HCT116 (cell line): Measurements from ENCODE around the gene MCOLN1. TPM values are rescaled to one million over a fixed set of nuclear protein-coding genes. Genes with fewer than 3 reads are reported as not detected.

ENCODE experiments used
- ATAC-seq: fragments of 200-7000 bp; cut with Tn5 transposase; 2 replicates; pipeline ENCODE4 v1.9.1; 2020; ENCODE audit warnings: mild to moderate bottlenecking, moderate library complexity
- BruUV-seq: library from RNA; stranded (reverse); fragments of 400-500 nt; replicated peaks from 2 replicates; lab custom pipeline; 2021; lab: Mats Ljungman, UMichigan
- CTCF ChIA-PET: fragments of 300-600 bp; sonication (Branson Sonifier 250); formaldehyde crosslinking; loops from one replicate; lab custom pipeline; 2021; ENCODE audit warnings: antibody characterized with exemption; lab: Charles Lee
- POLR2A ChIA-PET: fragments of 300-600, 350-600 bp; sonication (Branson Sonifier 250); formaldehyde crosslinking; loops from one replicate; lab custom pipeline; 2021; ENCODE audit warnings: antibody characterized with exemption; lab: Charles Lee
- RAD21 ChIA-PET, 2 experiments: fragments of 300-600 bp; sonication (Branson Sonifier 250); formaldehyde crosslinking; loops; one replicate each; lab custom pipeline; 2023; ENCODE audit warnings: low total read pairs in 2 of 2; ENCODE audit not compliant: uncharacterized antibody in 2 of 2, unreplicated experiment in 2 of 2, low non-redundant PET in 1 of 2; lab: Charles Lee
- DNase-seq: peaks from one replicate; pipeline ENCODE4 v3.0.0-alpha.2; 2010; ENCODE audit warnings: low read depth, low spot score
- H2AFZ ChIP-seq: fragments of 200-600 bp; shearing (Covaris generic), sonication (generic); 2 replicates; pipeline ENCODE4 v1.6.1; 2017; ENCODE audit warnings: low read depth, mixed run types, mixed read lengths, antibody characterized with exemption, low read length; ENCODE audit not compliant: poor library complexity, severe bottlenecking
- H3K27ac ChIP-seq: 2 replicates; pipeline ENCODE4 v1.5.1; 2012; ENCODE audit warnings: low read depth, low read length
- H3K27me3 ChIP-seq: fragments of 200-600 bp; sonication (generic); 2 replicates; pipeline ENCODE4 v1.6.1; 2016; ENCODE audit warnings: mixed run types, low read length, mixed read lengths; ENCODE audit not compliant: insufficient read depth
- H3K36me3 ChIP-seq, 2 experiments: fragments of 200-500 bp in 1 of 2; fragments of 200-600 bp in 1 of 2; sonication (Bioruptor generic) in 1 of 2; sonication (generic) in 1 of 2; 2 replicates each; pipeline versions ENCODE4 v1.5.1 to v1.6.1; 2014 to 2016; ENCODE audit warnings: low read length in 2 of 2, inconsistent platforms in 1 of 2, mixed read lengths in 1 of 2, mixed run types in 1 of 2; ENCODE audit not compliant: insufficient read depth in 2 of 2, control insufficient read depth in 1 of 2
- H3K4me1 ChIP-seq, 2 experiments: fragments of 200-600 bp in 1 of 2; sonication (generic) in 1 of 2; 2 replicates each; pipeline versions ENCODE4 v1.5.1 to v1.6.1; 2012 to 2017; ENCODE audit warnings: low read length in 2 of 2, inconsistent platforms in 1 of 2, mild to moderate bottlenecking in 1 of 2, mixed read lengths in 1 of 2, mixed run types in 1 of 2, moderate library complexity in 1 of 2; ENCODE audit not compliant: insufficient read depth in 2 of 2, control insufficient read depth in 1 of 2
- H3K4me2 ChIP-seq: fragments of 200-600 bp; sonication (generic); 2 replicates; pipeline ENCODE4 v1.6.1; 2017; ENCODE audit warnings: mixed run types, low read length, mixed read lengths
- H3K4me3 ChIP-seq, 2 experiments: fragments of 200-600 bp in 1 of 2; sonication (generic) in 1 of 2; replicated peaks in 1 of 2; 2 replicates each; pipeline ENCODE4 v1.5.1; 2011 to 2016; ENCODE audit warnings: low read length in 2 of 2, control low read depth in 1 of 2, low read depth in 1 of 2, mild to moderate bottlenecking in 1 of 2, mixed read lengths in 1 of 2, mixed run types in 1 of 2
- H3K79me2 ChIP-seq: fragments of 200-600 bp; sonication (generic); 2 replicates; pipeline ENCODE4 v1.6.1; 2017; ENCODE audit warnings: mild to moderate bottlenecking, mixed run types, low read length, moderate library complexity, mixed read lengths; ENCODE audit not compliant: insufficient read depth
- H3K9ac ChIP-seq: fragments of 200-600 bp; sonication (generic); 2 replicates; pipeline ENCODE4 v1.6.1; 2016; ENCODE audit warnings: low read length, mixed read lengths
- H3K9me2 ChIP-seq: fragments of 200-600 bp; sonication (generic), shearing (Covaris generic); 2 replicates; pipeline ENCODE4 v1.6.1; 2017; ENCODE audit warnings: mixed run types, mild to moderate bottlenecking, moderate library complexity; ENCODE audit not compliant: insufficient read depth
- H3K9me3 ChIP-seq, 2 experiments: fragments of 200-500 bp in 1 of 2; fragments of 200-600 bp in 1 of 2; sonication (Bioruptor generic) in 1 of 2; sonication (generic) in 1 of 2; 2 replicates each; pipeline ENCODE4 v1.6.1; 2014 to 2017; ENCODE audit warnings: low read length in 2 of 2, mixed read lengths in 2 of 2, inconsistent platforms in 1 of 2, low read depth in 1 of 2, mild to moderate bottlenecking in 1 of 2, mixed run types in 1 of 2, moderate library complexity in 1 of 2; ENCODE audit not compliant: control insufficient read depth in 1 of 2, insufficient read depth in 1 of 2
- H4K20me1 ChIP-seq: fragments of 200-600 bp; sonication (generic), shearing (Covaris generic); 2 replicates; pipeline ENCODE4 v1.6.1; 2017; ENCODE audit warnings: mixed run types, mild to moderate bottlenecking, moderate library complexity; ENCODE audit not compliant: insufficient read depth
- CBX3 ChIP-seq: IDR thresholded peaks from 2 replicates; pipeline ENCODE4 v1.6.1; 2012; ENCODE audit warnings: low read depth
- CEBPB ChIP-seq: IDR thresholded peaks from 2 replicates; pipeline ENCODE4 v1.6.1; 2012; ENCODE audit warnings: low read depth
- ELF1 ChIP-seq: IDR thresholded peaks from 2 replicates; pipeline ENCODE4 v1.6.1; 2012; ENCODE audit warnings: low read depth, borderline replicate concordance
- EZH2 ChIP-seq: fragments of 200-600 bp; sonication (generic); IDR thresholded peaks from 2 replicates; pipeline ENCODE4 v1.6.1; 2017; ENCODE audit warnings: antibody characterized with exemption, mixed run types
- EZH2phosphoT487 ChIP-seq: fragments of 200-600 bp; IDR thresholded peaks from 2 replicates; pipeline ENCODE4 v1.6.1; 2018; ENCODE audit warnings: antibody characterized with exemption, borderline replicate concordance
- FOSL1 ChIP-seq: IDR thresholded peaks from 2 replicates; pipeline ENCODE4 v1.6.1; 2012; ENCODE audit warnings: low read depth
- JUND ChIP-seq: IDR thresholded peaks from 2 replicates; pipeline ENCODE4 v1.6.1; 2012
- POLR2AphosphoS5 ChIP-seq: IDR thresholded peaks from 2 replicates; pipeline ENCODE4 v1.6.1; 2011; ENCODE audit warnings: mild to moderate bottlenecking, low read depth, low read length, moderate library complexity
- RAD21 ChIP-seq: IDR thresholded peaks from 2 replicates; pipeline ENCODE4 v1.6.1; 2012; ENCODE audit warnings: low read depth, mild to moderate bottlenecking
- SIN3A ChIP-seq: IDR thresholded peaks from 2 replicates; pipeline ENCODE4 v1.6.1; 2012; ENCODE audit warnings: low read depth
- SP1 ChIP-seq: IDR thresholded peaks from 2 replicates; pipeline ENCODE4 v1.6.1; 2012; ENCODE audit warnings: low read depth
- SRF ChIP-seq: IDR thresholded peaks from 2 replicates; pipeline ENCODE4 v1.6.1; 2012; ENCODE audit warnings: low read depth
- TCF7L2 ChIP-seq: IDR thresholded peaks from 2 replicates; pipeline ENCODE4 v1.7.0; 2011; ENCODE audit warnings: borderline replicate concordance, inconsistent platforms; ENCODE audit not compliant: insufficient read depth, insufficient read length; ENCODE audit errors: extremely low read depth
- ZFX ChIP-seq: fragments of 450-650 bp; IDR thresholded peaks from 2 replicates; pipeline ENCODE4 v1.6.1; 2017
- ZNF274 ChIP-seq: fragments of 200-500 bp; sonication (Bioruptor generic); IDR thresholded peaks from 2 replicates; pipeline ENCODE4 v1.6.1; 2014; ENCODE audit warnings: mild to moderate bottlenecking, low read depth, low read length, inconsistent platforms
- intact Hi-C: fragments of 100-400 bp; cut with micrococcal nuclease; formaldehyde crosslinking; loops from 2 replicates; pipeline ENCODE4 v1.10.0; 2022
- total RNA-seq: library from RNA; stranded (reverse); gene quantifications from one replicate; pipeline ENCODE4 v1.2.1, GENCODE V29; 2021; ENCODE audit not compliant: unreplicated experiment
- TF ChIP-seq, protein P1 (sequence below): IDR thresholded peaks from 2 replicates; pipeline ENCODE4 v1.6.1; 2012
- TF ChIP-seq, protein P2 (sequence below): IDR thresholded peaks from 2 replicates; pipeline ENCODE4 v1.6.1; 2011; ENCODE audit warnings: mild to moderate bottlenecking, low read length, moderate library complexity; ENCODE audit not compliant: insufficient replicate concordance; ENCODE audit errors: extremely low read depth

Gene MCOLN1
- total RNA-seq, 1 experiment from 2014 or later: 19.1 TPM

DNA sequence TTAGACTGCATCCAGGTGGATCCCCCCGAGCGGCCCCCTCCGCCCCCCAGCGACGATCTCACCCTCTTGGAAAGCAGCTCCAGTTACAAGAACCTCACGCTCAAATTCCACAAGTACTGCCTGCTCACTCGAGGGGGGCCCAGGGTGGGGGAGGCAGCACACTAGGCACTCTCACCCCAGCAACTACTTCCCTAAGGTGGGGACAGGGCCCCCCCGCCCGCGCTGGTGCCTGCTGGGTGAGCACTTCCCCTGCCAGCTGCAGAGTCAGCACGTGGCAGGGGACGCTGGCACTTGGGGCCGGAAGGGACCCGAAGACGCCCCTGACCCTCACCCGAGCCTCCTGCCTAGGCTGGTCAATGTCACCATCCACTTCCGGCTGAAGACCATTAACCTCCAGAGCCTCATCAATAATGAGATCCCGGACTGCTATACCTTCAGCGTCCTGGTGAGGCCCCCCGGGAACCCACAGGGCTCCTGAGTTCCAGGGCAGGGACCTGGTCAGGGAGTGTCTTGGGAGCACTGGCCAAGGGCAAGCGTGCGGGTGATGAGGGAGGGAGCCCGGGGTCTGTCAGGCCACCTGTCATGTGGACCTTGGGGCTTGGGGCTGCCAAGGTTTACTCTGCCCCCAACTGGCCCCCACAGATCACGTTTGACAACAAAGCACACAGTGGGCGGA lies 5.2 kb downstream of the MCOLN1 start:
- no peaks in the 10 kb centered on the region for H3K27me3 ChIP-seq
- TF ChIP-seq, protein P1, sequence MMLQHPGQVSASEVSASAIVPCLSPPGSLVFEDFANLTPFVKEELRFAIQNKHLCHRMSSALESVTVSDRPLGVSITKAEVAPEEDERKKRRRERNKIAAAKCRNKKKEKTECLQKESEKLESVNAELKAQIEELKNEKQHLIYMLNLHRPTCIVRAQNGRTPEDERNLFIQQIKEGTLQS: no peak
- TF ChIP-seq TCF7L2 (no peak), CBX3 (no peak), EZH2phosphoT487 (no peak), ELF1 (no peak), SIN3A (no peak), EZH2 (no peak), ZFX (no peak), CEBPB (no peak), SRF (no peak), SP1 (no peak)
- no peak overlapping the region for H2AFZ ChIP-seq
- DNase-seq (no peak), ATAC-seq (no peak; the same call in 1 of the 2 replicates)
- no peak overlapping the region for H3K4me3 ChIP-seq
- H3K9me3 ChIP-seq: no peaks in the 10 kb centered on the region
- peaks cover 6 to 10% of the 10 kb centered on the region in 2 experiments; a peak in 2 of 4 replicates for H3K4me1 ChIP-seq
- RAD21 ChIA-PET: no interaction called here
- BruUV-seq: no TSS peak
- CTCF ChIA-PET: no interaction called here
- H3K9ac ChIP-seq: no peak overlapping the region
- intact Hi-C loops: no loop called here
- no peaks in the 10 kb centered on the region for H3K36me3 ChIP-seq
- peaks cover 4% of the 10 kb centered on the region; the same call in 1 of the 2 replicates for H3K79me2 ChIP-seq
- H3K27ac ChIP-seq: no peak overlapping the region
- POLR2A ChIA-PET: no interaction called here
- no peaks in the 10 kb centered on the region for H3K9me2 ChIP-seq
- no peak overlapping the region for H3K4me2 ChIP-seq
- no peaks in the 10 kb centered on the region for H4K20me1 ChIP-seq

DNA sequence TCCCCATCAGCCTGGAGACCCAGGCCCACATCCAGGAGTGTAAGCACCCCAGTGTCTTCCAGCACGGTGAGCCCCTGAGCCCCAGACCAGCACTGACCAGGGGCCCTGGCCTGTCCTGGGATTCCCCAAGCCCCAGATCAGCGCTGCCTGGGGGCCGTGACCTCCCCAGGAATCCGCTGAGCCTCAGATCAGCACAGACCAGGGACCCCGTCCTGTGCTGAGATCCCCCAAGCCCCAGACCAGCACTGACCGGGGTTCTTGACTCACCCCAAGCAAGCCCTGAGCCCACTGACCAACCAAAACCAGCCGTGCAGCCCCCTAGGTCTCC lies 5.7 kb downstream of the MCOLN1 start:
- no peak for DNase-seq
- Histone ChIP-seq H3K36me3 (no peaks in the 10 kb centered on the region), H3K9me3 (no peaks in the 10 kb centered on the region), H3K4me3 (no peak overlapping the region), H4K20me1 (no peaks in the 10 kb centered on the region), H3K79me2 (peaks cover 4% of the 10 kb centered on the region; the same call in 1 of the 2 replicates), H3K9ac (no peak overlapping the region), H3K9me2 (no peaks in the 10 kb centered on the region), H3K27ac (no peak overlapping the region), H3K4me1 (peaks cover 6 to 10% of the 10 kb centered on the region in 2 experiments; a peak in 2 of 4 replicates), H3K27me3 (no peaks in the 10 kb centered on the region), H2AFZ (no peak overlapping the region), H3K4me2 (no peak overlapping the region)
- POLR2A ChIA-PET: no interaction called here
- no peak for ATAC-seq
- no TSS peak for BruUV-seq
- CTCF ChIA-PET: no interaction called here
- intact Hi-C loops: no loop called here
- RAD21 ChIA-PET: no interaction called here
- TF ChIP-seq JUND (no peak), EZH2phosphoT487 (no peak), RAD21 (no peak), ZNF274 (no peak), POLR2AphosphoS5 (no peak), SP1 (no peak), ZFX (no peak), FOSL1 (no peak), ELF1 (no peak), TCF7L2 (no peak)
- TF ChIP-seq, protein P1: no peak
- TF ChIP-seq, protein P2, sequence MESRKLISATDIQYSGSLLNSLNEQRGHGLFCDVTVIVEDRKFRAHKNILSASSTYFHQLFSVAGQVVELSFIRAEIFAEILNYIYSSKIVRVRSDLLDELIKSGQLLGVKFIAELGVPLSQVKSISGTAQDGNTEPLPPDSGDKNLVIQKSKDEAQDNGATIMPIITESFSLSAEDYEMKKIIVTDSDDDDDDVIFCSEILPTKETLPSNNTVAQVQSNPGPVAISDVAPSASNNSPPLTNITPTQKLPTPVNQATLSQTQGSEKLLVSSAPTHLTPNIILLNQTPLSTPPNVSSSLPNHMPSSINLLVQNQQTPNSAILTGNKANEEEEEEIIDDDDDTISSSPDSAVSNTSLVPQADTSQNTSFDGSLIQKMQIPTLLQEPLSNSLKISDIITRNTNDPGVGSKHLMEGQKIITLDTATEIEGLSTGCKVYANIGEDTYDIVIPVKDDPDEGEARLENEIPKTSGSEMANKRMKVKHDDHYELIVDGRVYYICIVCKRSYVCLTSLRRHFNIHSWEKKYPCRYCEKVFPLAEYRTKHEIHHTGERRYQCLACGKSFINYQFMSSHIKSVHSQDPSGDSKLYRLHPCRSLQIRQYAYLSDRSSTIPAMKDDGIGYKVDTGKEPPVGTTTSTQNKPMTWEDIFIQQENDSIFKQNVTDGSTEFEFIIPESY: no peak
